NCI-H510A treated with DMSO at 0.1 percent for 48 hours (cell line): ENCODE results near the gene DVL2.

Experiments
- DNase-seq: peaks from one replicate; lab custom pipeline; 2025; lab: John Stamatoyannopoulos, UW

The DVL2 gene

GRCh38 chr17:7237761-7238419 lies 3.6 kb upstream of the DVL2 start:
- peak; percentile 70 for DNase-seq

GRCh38 chr17:7237266-7237760 lies 3.0 kb upstream of the DVL2 start:
- DNase-seq: no peak

- DNase-seq: no peak
These were observed 2.5 kb upstream of the DVL2 start for GRCh38 chr17:7236808-7237207.

- DNase-seq: no peak
These were observed 1.7 kb upstream of the DVL2 start for GRCh38 chr17:7235693-7236665.

GRCh38 chr17:7233701-7234082 lies 625 bp downstream of the DVL2 start:
- peak; percentile 58 for DNase-seq

GRCh38 chr17:7232114-7232513 lies 2.2 kb downstream of the DVL2 start:
- no peak for DNase-seq

DNA sequence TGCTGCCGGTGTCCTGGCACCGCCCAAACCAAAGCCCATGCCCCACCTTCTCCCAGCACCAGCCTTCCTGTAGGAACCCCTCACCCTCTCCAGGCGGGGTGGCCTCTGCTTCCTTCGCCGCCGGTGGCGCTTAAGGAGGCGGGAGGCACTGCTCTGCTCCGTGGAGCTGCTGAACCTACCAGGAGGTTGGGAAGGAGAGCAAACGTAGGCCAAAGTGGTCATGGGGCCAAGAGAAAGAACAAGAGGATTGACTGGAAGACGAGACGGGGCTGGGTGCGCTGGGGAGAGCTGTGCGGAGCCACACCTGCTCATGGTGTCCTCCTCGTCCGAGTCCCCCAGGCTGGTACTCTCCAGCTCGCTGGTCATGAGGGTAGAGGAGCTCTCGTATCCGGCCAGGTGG lies 4.8 kb downstream of the DVL2 start:
- DNase-seq: no peak

GRCh38 chr17:7228920-7229319 lies 5.4 kb downstream of the DVL2 start:
- DNase-seq: no peak

GRCh38 chr17:7226721-7227710 lies 7.3 kb downstream of the DVL2 start:
- no peak for DNase-seq

GRCh38 chr17:7225711-7226331 lies 8.5 kb downstream of the DVL2 start:
- no peak for DNase-seq

GRCh38 chr17:7224661-7225111 lies 9.6 kb downstream of the DVL2 start:
- DNase-seq: no peak

DNA sequence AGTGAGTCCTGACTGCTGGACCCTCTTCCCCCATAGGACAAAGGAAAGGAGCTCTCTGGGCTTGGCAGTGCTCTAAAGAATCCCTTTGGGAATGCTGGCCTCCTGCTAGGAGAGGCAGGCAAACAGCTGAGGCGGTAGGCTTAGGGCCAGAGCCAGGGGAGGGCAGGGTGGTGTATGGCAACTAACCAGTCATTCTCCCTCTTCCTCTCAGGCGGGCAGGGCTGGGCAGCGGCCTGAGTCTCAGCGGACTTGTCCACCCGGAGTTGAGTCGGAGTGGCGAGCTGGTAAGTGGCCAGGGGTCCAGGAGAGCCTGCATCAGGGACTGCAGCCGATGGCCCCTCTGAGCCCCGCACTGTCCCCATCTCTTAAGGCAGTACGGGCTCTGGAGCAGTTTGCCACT lies 10.2 kb downstream of the DVL2 start:
- no peak for DNase-seq

DNA sequence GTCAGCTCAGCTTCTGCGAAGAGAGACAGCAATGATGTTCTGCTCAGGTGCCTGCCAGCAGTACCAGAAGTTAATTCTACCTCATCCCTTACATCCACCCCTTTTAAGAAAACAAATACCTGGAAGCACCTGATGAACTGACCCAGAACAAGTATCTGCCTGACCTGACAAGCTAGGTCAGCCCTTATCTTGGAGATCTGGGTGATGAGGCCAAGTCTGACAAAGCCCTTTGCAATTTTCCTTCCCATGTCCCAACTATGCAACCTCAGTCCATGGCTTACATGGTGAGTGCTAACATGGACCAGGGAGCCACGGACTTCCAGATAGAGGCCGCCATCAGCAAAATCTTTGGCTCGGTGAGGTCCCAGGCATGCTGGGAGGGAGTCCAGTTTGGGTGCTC lies 10.9 kb downstream of the DVL2 start:
- DNase-seq: no peak

GRCh38 chr17:7222972-7223292 lies 11.4 kb downstream of the DVL2 start:
- DNase-seq: no peak

DNA sequence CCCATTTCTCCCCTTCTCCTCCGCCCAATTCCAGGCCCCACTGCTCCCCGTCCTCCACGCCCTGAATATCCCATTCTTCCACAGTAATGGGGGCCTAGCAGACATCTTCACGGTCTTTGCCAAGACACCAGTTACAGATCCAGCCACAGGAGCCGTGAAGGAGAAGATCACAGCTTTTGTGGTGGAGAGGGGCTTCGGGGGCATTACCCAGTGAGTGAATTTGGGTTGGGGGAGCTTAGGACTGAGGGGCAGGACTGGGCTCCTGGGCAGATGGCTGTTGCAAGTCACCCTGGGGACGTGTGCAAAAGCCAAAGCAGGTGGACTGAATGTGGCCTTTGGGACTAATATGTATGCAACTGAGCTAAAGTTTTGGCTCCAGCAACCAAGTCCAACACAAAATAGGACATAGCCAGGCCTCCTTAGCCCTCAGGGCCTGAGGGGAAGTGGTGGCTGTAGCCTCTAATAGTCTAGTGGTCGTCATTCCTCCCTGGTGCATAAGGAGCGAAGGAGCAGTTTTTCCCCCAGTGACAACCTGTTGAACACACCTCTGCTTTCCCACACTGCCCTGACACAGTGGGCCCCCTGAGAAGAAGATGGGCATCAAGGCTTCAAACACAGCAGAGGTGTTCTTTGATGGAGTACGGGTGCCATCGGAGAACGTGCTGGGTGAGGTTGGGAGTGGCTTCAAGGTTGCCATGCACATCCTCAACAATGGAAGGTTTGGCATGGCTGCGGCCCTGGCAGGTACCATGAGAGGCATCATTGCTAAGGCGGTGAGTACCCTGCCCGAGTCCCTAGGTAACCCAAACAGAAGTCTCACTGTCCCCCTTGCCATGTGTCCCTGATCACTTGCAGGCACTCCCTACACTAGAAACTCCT lies 12.0 kb downstream of the DVL2 start:
- DNase-seq: no peak

DNA sequence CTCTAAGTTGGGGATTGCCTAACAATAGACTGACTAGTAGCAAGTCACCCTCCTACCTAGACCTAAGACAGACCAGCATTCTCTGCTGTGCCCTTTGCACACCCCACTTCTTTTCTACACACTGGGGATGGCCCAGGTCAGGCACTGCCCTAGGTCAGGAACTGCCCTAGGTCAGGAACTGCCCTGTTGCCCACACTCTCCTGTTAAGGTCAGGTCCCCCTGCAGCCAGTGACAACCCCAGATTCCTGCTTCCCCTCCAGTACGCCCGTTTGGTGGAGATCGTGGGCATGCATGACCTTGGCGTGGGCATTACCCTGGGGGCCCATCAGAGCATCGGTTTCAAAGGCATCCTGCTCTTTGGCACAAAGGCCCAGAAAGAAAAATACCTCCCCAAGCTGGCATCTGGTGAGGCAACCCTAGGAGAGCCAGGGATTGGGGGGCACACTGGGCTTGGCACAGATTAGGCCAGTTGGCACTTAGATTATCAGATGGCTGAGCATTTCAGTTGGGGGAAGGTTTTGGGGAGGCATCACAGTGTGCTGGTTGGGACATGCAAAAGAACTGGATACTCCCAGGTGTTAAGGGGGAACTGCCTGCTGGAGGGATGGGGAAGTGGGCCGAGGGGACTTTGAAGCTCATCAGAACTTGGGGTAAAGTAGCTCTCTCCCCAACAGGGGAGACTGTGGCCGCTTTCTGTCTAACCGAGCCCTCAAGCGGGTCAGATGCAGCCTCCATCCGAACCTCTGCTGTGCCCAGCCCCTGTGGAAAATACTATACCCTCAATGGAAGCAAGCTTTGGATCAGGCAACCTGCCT lies 12.8 kb downstream of the DVL2 start:
- DNase-seq: no peak

GRCh38 chr17:7220593-7221277 lies 13.6 kb downstream of the DVL2 start:
- DNase-seq: peak; percentile 20

GRCh38 chr17:7219812-7220592 lies 14.3 kb downstream of the DVL2 start, which contains the start of the genes ACADVL and DLG4:
TSS of gene ACADVL (plus strand) at chr17:7219938. CDS start at chr17:7219985, 47 bp downstream.
TSS of gene DLG4 (minus strand) at chr17:7219836.
- peak; percentile 52 for DNase-seq
